Panc1 (cell line): Measurements from ENCODE around the gene RWDD2A.

Experiments used
- POLR2AphosphoS5 ChIP-seq: IDR thresholded peaks from 2 replicates; pipeline ENCODE4 v1.6.1; 2012; ENCODE audit warnings: mild to moderate bottlenecking, low read depth, low read length, moderate library complexity
- REST ChIP-seq, 2 experiments: IDR thresholded peaks; 2 replicates each; pipeline ENCODE4 v1.6.1; 2011 to 2012; ENCODE audit warnings: low read depth in 2 of 2, control low read depth in 1 of 2, low read length in 1 of 2, mild to moderate bottlenecking in 1 of 2, moderate library complexity in 1 of 2; ENCODE audit not compliant: insufficient read depth in 1 of 2
- SIN3A ChIP-seq: IDR thresholded peaks from 2 replicates; pipeline ENCODE4 v1.6.1; 2012; ENCODE audit warnings: low read depth, mild to moderate bottlenecking, low read length, moderate library complexity, borderline replicate concordance; ENCODE audit not compliant: insufficient read depth
- TCF7L2 ChIP-seq: IDR thresholded peaks from 2 replicates; pipeline ENCODE4 v1.6.1; 2011; ENCODE audit warnings: mild to moderate bottlenecking, low read depth, low read length, inconsistent platforms
- TF ChIP-seq, protein P1 (sequence below): fragments of 450-650 bp; IDR thresholded peaks from 2 replicates; pipeline ENCODE4 v1.5.1; 2017; ENCODE audit warnings: mild to moderate bottlenecking

DNA sequence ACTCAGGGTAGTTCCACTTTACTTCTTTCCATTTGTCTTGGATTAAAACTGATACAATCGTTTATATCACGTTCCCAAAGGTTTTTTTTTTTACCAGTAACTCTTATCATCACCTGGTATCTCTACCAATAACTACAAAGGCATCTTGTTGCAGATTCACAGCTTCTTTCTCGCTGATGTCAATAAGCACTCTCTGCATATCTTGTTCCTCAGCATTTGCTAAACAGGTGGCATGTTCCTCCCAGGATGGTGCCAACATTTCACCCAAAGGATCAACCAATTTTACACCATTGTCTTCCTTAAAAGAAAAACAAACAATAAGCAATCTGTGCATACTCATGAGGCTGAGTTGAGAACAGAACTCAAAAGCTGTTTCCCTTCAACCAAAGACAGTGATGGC is 4.7 kb upstream of the RWDD2A start:
- TF ChIP-seq, protein P1, sequence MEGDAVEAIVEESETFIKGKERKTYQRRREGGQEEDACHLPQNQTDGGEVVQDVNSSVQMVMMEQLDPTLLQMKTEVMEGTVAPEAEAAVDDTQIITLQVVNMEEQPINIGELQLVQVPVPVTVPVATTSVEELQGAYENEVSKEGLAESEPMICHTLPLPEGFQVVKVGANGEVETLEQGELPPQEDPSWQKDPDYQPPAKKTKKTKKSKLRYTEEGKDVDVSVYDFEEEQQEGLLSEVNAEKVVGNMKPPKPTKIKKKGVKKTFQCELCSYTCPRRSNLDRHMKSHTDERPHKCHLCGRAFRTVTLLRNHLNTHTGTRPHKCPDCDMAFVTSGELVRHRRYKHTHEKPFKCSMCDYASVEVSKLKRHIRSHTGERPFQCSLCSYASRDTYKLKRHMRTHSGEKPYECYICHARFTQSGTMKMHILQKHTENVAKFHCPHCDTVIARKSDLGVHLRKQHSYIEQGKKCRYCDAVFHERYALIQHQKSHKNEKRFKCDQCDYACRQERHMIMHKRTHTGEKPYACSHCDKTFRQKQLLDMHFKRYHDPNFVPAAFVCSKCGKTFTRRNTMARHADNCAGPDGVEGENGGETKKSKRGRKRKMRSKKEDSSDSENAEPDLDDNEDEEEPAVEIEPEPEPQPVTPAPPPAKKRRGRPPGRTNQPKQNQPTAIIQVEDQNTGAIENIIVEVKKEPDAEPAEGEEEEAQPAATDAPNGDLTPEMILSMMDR: no peak
- TF ChIP-seq SIN3A (no peak), POLR2AphosphoS5 (no peak), REST (IDR thresholded peaks at IDR 0.05; ENCODE audit: insufficient read depth in 1 of 2, low read depth in 2 of 2, low read length in 1 of 2) (no peak), TCF7L2 (no peak)
